Measurements from ENCODE around the gene DHFR. TPM values are rescaled to one million over a fixed set of nuclear protein-coding genes. Genes with fewer than 3 reads are reported as not detected.
A peak's percentile ranks its signal among the peaks of the same experiment; 100 is the strongest.

The DHFR gene
- total RNA-seq, 1 experiment from 2014 or later, result 13.0 TPM

- H3K27ac Mint-ChIP-seq (ENCODE audit: low read depth, unreplicated experiment), result no peak overlapping the region
- no peak for DNase-seq (ENCODE audit: unreplicated experiment)
- H3K27me3 Mint-ChIP-seq (ENCODE audit: insufficient read depth, unreplicated experiment), result no peaks in the 10 kb centered on the region
- no peaks in the 10 kb centered on the region for H3K9me3 Mint-ChIP-seq (ENCODE audit: unreplicated experiment)
- H3K4me1 Mint-ChIP-seq (ENCODE audit: insufficient read depth, unreplicated experiment), result no peaks in the 10 kb centered on the region
- POLR2A ChIA-PET, result interaction anchor here (0.6 kb wide), 1 partner anchor 538 kb away, joined by 5 read pairs; no protein-coding TSS in a partner anchor
- no peak overlapping the region for H3K4me3 Mint-ChIP-seq (ENCODE audit: unreplicated experiment)
- CTCF ChIA-PET, result interaction anchor here (0.6 to 1.1 kb wide), 2 partner anchors 9 to 24 kb away, joined by 3 to 4 read pairs; no protein-coding TSS in a partner anchor
- intact Hi-C loops (cut with micrococcal nuclease), result no loop called here
- TF ChIP-seq CTCF (IDR thresholded peaks at IDR 0.05; ENCODE audit: unreplicated experiment), result no peak
- peaks cover 21% of the 10 kb centered on the region for H3K36me3 Mint-ChIP-seq (ENCODE audit: insufficient read depth, unreplicated experiment)
- BruUV-seq (replicated peaks), result no TSS peak
Observed at GRCh38 chr5:80695666-80696065, 40.9 kb upstream of the DHFR start.

- TF ChIP-seq CTCF (IDR thresholded peaks at IDR 0.05; ENCODE audit: unreplicated experiment), result no peak
- ChIA-PET POLR2A (interaction anchor here (0.7 kb wide), 1 partner anchor 581 kb away, joined by 3 read pairs; no protein-coding TSS in a partner anchor), CTCF (interaction anchor here (0.8 to 1.1 kb wide), 3 partner anchors 11 to 500 kb away, joined by 3 to 4 read pairs (median 4); no protein-coding TSS in a partner anchor)
- Mint-ChIP-seq H3K36me3 (ENCODE audit: insufficient read depth, unreplicated experiment) (peaks cover 14% of the 10 kb centered on the region), H3K27ac (ENCODE audit: low read depth, unreplicated experiment) (no peak overlapping the region), H3K9me3 (ENCODE audit: unreplicated experiment) (no peaks in the 10 kb centered on the region), H3K4me1 (ENCODE audit: insufficient read depth, unreplicated experiment) (no peaks in the 10 kb centered on the region), H3K4me3 (ENCODE audit: unreplicated experiment) (no peak overlapping the region), H3K27me3 (ENCODE audit: insufficient read depth, unreplicated experiment) (no peaks in the 10 kb centered on the region)
- DNase-seq (ENCODE audit: unreplicated experiment), result no peak
- BruUV-seq (replicated peaks), result no TSS peak
- intact Hi-C loops (cut with micrococcal nuclease), result loop anchor here (10.0 kb wide), 1 partner anchor 505 kb away; no protein-coding TSS in a partner anchor
Observed at GRCh38 chr5:80689627-80690026, 34.8 kb upstream of the DHFR start.

- POLR2A ChIA-PET, result interaction anchor here (0.7 kb wide), 2 partner anchors 582 to 1969 kb away, joined by 3 read pairs; no protein-coding TSS in a partner anchor
- no peaks in the 10 kb centered on the region for H3K4me1 Mint-ChIP-seq (ENCODE audit: insufficient read depth, unreplicated experiment)
- no peak overlapping the region for H3K27ac Mint-ChIP-seq (ENCODE audit: low read depth, unreplicated experiment)
- CTCF ChIA-PET, result interaction anchor here (0.6 to 3.0 kb wide), 8 partner anchors 9 to 506 kb away, joined by 3 to 29 read pairs (median 4); no protein-coding TSS in a partner anchor
- DNase-seq (ENCODE audit: unreplicated experiment), result no peak
- H3K9me3 Mint-ChIP-seq (ENCODE audit: unreplicated experiment), result no peaks in the 10 kb centered on the region
- BruUV-seq (replicated peaks), result no TSS peak
- no peak for TF ChIP-seq CTCF (IDR thresholded peaks at IDR 0.05; ENCODE audit: unreplicated experiment)
- peaks cover 12% of the 10 kb centered on the region for H3K36me3 Mint-ChIP-seq (ENCODE audit: insufficient read depth, unreplicated experiment)
- H3K27me3 Mint-ChIP-seq (ENCODE audit: insufficient read depth, unreplicated experiment), result no peaks in the 10 kb centered on the region
- H3K4me3 Mint-ChIP-seq (ENCODE audit: unreplicated experiment), result no peak overlapping the region
- intact Hi-C loops (cut with micrococcal nuclease), result loop anchor here (1.0 to 10.0 kb wide), 2 partner anchors 419 to 506 kb away; no protein-coding TSS in a partner anchor
Observed at GRCh38 chr5:80688648-80689420, 34.1 kb upstream of the DHFR start.

- BruUV-seq (replicated peaks), result no TSS peak
- Mint-ChIP-seq H3K27ac (ENCODE audit: low read depth, unreplicated experiment) (no peak overlapping the region), H3K9me3 (ENCODE audit: unreplicated experiment) (no peaks in the 10 kb centered on the region), H3K27me3 (ENCODE audit: insufficient read depth, unreplicated experiment) (no peaks in the 10 kb centered on the region), H3K36me3 (ENCODE audit: insufficient read depth, unreplicated experiment) (peaks cover 24% of the 10 kb centered on the region), H3K4me1 (ENCODE audit: insufficient read depth, unreplicated experiment) (no peaks in the 10 kb centered on the region), H3K4me3 (ENCODE audit: unreplicated experiment) (no peak overlapping the region)
- TF ChIP-seq CTCF (IDR thresholded peaks at IDR 0.05; ENCODE audit: unreplicated experiment), result peak; percentile 29
- ChIA-PET POLR2A (interaction anchor here (1.0 kb wide), 1 partner anchor 78 kb away, joined by 3 read pairs; no protein-coding TSS in a partner anchor), CTCF (interaction anchor here (0.6 to 3.0 kb wide), 14 partner anchors 9 to 1538 kb away, joined by 3 to 29 read pairs (median 4); no protein-coding TSS in a partner anchor)
- DNase-seq (ENCODE audit: unreplicated experiment), result peak; percentile 25
- intact Hi-C loops (cut with micrococcal nuclease), result loop anchor here (1.0 to 10.0 kb wide), 3 partner anchors 479 to 614 kb away; partner anchors contain the start of gene ZCCHC9
Observed at GRCh38 chr5:80686757-80687156, 32.0 kb upstream of the DHFR start.
